ENCODE measurements around the gene GTPBP4.

DNA sequence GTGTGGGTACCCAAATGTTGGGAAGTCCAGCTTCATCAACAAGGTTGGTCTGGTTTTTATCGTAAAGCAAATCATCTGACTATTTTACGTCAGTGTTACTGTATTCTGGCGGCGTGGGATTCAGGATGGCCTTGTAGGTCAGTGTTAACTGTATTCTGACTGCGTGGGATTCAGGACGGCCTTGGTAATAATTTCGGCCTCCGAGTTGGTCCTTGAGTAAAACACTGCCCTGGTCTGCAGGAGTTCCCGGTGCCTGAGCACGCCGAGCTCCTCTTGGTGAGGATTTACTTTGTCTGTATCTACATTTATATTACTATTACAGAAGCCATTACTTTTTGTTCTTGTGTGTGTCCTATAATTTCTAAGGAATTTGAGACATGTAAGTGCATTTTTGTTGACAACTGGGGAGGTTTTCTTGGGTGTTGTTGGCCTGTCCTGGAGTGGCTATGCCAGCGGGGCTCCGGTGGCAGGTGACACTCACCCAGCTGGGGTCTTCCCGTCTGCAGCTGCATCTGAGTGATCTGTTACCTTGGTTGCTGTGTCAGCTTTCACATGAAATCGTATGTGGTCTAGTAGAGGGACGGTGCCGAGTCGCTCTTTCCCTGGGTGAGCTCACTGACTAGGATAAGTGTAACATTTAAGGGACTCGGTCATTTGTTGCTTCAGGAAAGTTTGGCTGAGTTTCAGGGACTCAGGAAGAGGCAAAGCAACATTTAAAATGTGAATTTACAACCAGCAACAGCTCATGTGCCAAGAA is 9.2 kb downstream of the GTPBP4 start:
- TF ChIP-seq EZH2phosphoT487 (IDR thresholded peaks at IDR 0.05; ENCODE audit: low read depth): no peak
- TF ChIP-seq, protein P1, sequence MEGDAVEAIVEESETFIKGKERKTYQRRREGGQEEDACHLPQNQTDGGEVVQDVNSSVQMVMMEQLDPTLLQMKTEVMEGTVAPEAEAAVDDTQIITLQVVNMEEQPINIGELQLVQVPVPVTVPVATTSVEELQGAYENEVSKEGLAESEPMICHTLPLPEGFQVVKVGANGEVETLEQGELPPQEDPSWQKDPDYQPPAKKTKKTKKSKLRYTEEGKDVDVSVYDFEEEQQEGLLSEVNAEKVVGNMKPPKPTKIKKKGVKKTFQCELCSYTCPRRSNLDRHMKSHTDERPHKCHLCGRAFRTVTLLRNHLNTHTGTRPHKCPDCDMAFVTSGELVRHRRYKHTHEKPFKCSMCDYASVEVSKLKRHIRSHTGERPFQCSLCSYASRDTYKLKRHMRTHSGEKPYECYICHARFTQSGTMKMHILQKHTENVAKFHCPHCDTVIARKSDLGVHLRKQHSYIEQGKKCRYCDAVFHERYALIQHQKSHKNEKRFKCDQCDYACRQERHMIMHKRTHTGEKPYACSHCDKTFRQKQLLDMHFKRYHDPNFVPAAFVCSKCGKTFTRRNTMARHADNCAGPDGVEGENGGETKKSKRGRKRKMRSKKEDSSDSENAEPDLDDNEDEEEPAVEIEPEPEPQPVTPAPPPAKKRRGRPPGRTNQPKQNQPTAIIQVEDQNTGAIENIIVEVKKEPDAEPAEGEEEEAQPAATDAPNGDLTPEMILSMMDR (IDR thresholded peaks at IDR 0.05; ENCODE audit: low read depth, low read length): no peak

Data from OCI-LY3 (cell line).